GM23338 (cell line): ENCODE data around the gene IMPDH1. TPM values are rescaled to one million over a fixed set of nuclear protein-coding genes. Genes with fewer than 3 reads are reported as not detected.
A peak's percentile ranks its signal among the peaks of the same experiment; 100 is the strongest.

Experiments
- ATAC-seq: fragments of 200-7000 bp; cut with Tn5 transposase; 3 replicates; pipeline ENCODE4 v1.9.1; 2020
- DNase-seq: peaks from one replicate; pipeline ENCODE4 v3.0.0-alpha.2; 2015; ENCODE audit warnings: low spot score
- H2AFZ ChIP-seq: fragments of 200-600 bp; sonication (generic); 2 replicates; pipeline ENCODE4 v1.8.0; 2016; ENCODE audit warnings: antibody characterized with exemption, mild to moderate bottlenecking, moderate library complexity
- H3F3A ChIP-seq: fragments of 200-600 bp; sonication (generic); replicated peaks from 2 replicates; pipeline ENCODE4 v1.8.0; 2017; ENCODE audit warnings: antibody characterized with exemption, mixed run types, low read depth
- H3K27ac ChIP-seq: fragments of 200-600 bp; sonication (generic); 2 replicates; pipeline ENCODE4 v1.6.1; 2016; ENCODE audit warnings: low read depth
- H3K27me3 ChIP-seq: fragments of 200-600 bp; sonication (generic); 2 replicates; pipeline ENCODE4 v1.8.0; 2016; ENCODE audit warnings: mild to moderate bottlenecking, mixed run types, moderate library complexity; ENCODE audit not compliant: insufficient read depth
- H3K36me3 ChIP-seq: fragments of 200-600 bp; sonication (generic); 2 replicates; pipeline ENCODE4 v1.8.0; 2016; ENCODE audit warnings: mild to moderate bottlenecking; ENCODE audit not compliant: insufficient read depth
- H3K4me1 ChIP-seq: fragments of 200-600 bp; sonication (generic); 2 replicates; pipeline ENCODE4 v1.8.0; 2016; ENCODE audit warnings: mild to moderate bottlenecking, moderate library complexity; ENCODE audit not compliant: insufficient read depth
- H3K4me2 ChIP-seq: fragments of 200-600 bp; sonication (generic); 2 replicates; pipeline ENCODE4 v1.7.1; 2017; ENCODE audit warnings: mixed run types
- H3K4me3 ChIP-seq: fragments of 200-600 bp; sonication (generic); 2 replicates; pipeline ENCODE4 v1.6.1; 2016; ENCODE audit warnings: mixed run types
- H3K79me2 ChIP-seq: fragments of 200-600 bp; sonication (generic); replicated peaks from 2 replicates; pipeline ENCODE4 v1.8.0; 2017; ENCODE audit warnings: mild to moderate bottlenecking; ENCODE audit not compliant: insufficient read depth
- H3K9me2 ChIP-seq: fragments of 200-600 bp; sonication (generic); 2 replicates; pipeline ENCODE4 v1.8.0; 2017; ENCODE audit not compliant: insufficient read depth
- H4K20me1 ChIP-seq: fragments of 200-600 bp; sonication (generic); replicated peaks from 2 replicates; pipeline ENCODE4 v1.8.0; 2017; ENCODE audit warnings: mild to moderate bottlenecking; ENCODE audit not compliant: insufficient read depth
- H3K27ac Mint-ChIP-seq: 2 replicates; pipeline ENCODE4 v1.8.0; 2020; ENCODE audit warnings: inconsistent platforms, mild to moderate bottlenecking, moderate library complexity, mixed read lengths
- H3K27me3 Mint-ChIP-seq: 3 replicates; pipeline ENCODE4 v1.8.0; 2022; ENCODE audit warnings: low read depth, mild to moderate bottlenecking, moderate library complexity, mixed read lengths, inconsistent platforms; ENCODE audit not compliant: insufficient read depth, poor library complexity
- H3K36me3 Mint-ChIP-seq: 3 replicates; pipeline ENCODE4 v1.8.0; 2021; ENCODE audit warnings: low read depth, mild to moderate bottlenecking, inconsistent platforms, moderate library complexity, mixed read lengths
- H3K4me1 Mint-ChIP-seq: 3 replicates; pipeline ENCODE4 v1.8.0; 2020; ENCODE audit warnings: mild to moderate bottlenecking, inconsistent platforms, mixed read lengths
- H3K4me3 Mint-ChIP-seq: 3 replicates; pipeline ENCODE4 v1.8.0; 2021; ENCODE audit warnings: moderate library complexity, mild to moderate bottlenecking, inconsistent platforms, mixed read lengths
- H3K9me3 Mint-ChIP-seq: 3 replicates; pipeline ENCODE4 v1.8.0; 2020; ENCODE audit warnings: moderate library complexity, mild to moderate bottlenecking, inconsistent platforms, mixed read lengths
- CREB1 ChIP-seq: fragments of 250-450 bp; sonication (Bioruptor Pico); IDR thresholded peaks from 2 replicates; pipeline ENCODE4 v1.5.0; 2020; ENCODE audit warnings: low read depth, mild to moderate bottlenecking, moderate library complexity
- EZH2 ChIP-seq: fragments of 200-600 bp; sonication (generic); IDR thresholded peaks from one replicate; pipeline ENCODE4 v1.8.0; 2017; ENCODE audit warnings: antibody characterized with exemption, mild to moderate bottlenecking, low read depth; ENCODE audit not compliant: unreplicated experiment
- EZH2phosphoT487 ChIP-seq: fragments of 200-600 bp; sonication (generic); IDR thresholded peaks from one replicate; pipeline ENCODE4 v1.8.1; 2018; ENCODE audit warnings: antibody characterized with exemption; ENCODE audit not compliant: unreplicated experiment
- JUNB ChIP-seq: IDR thresholded peaks from one replicate; pipeline ENCODE4 v1.6.1; 2016; ENCODE audit warnings: antibody characterized with exemption; ENCODE audit not compliant: unreplicated experiment
- NANOG ChIP-seq: IDR thresholded peaks from 2 replicates; pipeline ENCODE4 v1.6.1; 2016; ENCODE audit warnings: antibody characterized with exemption, borderline replicate concordance
- POLR2AphosphoS5 ChIP-seq: IDR thresholded peaks from 2 replicates; pipeline ENCODE4 v1.6.1; 2016; ENCODE audit warnings: antibody characterized with exemption, low read depth
- REST ChIP-seq: IDR thresholded peaks from one replicate; pipeline ENCODE4 v1.6.1; 2018; ENCODE audit warnings: antibody characterized with exemption; ENCODE audit not compliant: unreplicated experiment
- ZNF114 ChIP-seq: fragments of 250-450 bp; sonication (Bioruptor Pico); IDR thresholded peaks from 2 replicates; pipeline ENCODE4 v1.5.0; 2020; ENCODE audit warnings: mild to moderate bottlenecking, moderate library complexity
- ZNF331 ChIP-seq: fragments of 250-450 bp; sonication (Bioruptor Pico); IDR thresholded peaks from 2 replicates; pipeline ENCODE4 v1.5.0; 2020; ENCODE audit warnings: low read depth, mild to moderate bottlenecking, moderate library complexity
- ZNF462 ChIP-seq: fragments of 250-450 bp; sonication (Bioruptor Pico); IDR thresholded peaks from 2 replicates; pipeline ENCODE4 v1.5.0; 2020; ENCODE audit warnings: mild to moderate bottlenecking, moderate library complexity
- polyA plus RNA-seq: library from polyadenylated mRNA; unstranded; fragments of >200 nt; fragmentation: Nextera tagmentation; extraction: Ambion mirVana; gene quantifications from 2 replicates; pipeline ENCODE4 v1.2.1, GENCODE V29; 2016
- total RNA-seq: library from RNA; depleted of rRNA; stranded (reverse); fragments of >200 nt; shearing (Covaris generic); gene quantifications from 2 replicates; pipeline ENCODE4 v1.2.3, GENCODE V29; 2014
- TF ChIP-seq, protein P1 (sequence below): IDR thresholded peaks from 2 replicates; pipeline ENCODE4 v1.6.1; 2016; ENCODE audit warnings: antibody characterized with exemption

The IMPDH1 gene
- total and polyA plus RNA-seq, 2 experiments from 2014 or later: 16.4 to 48.3 TPM

DNA sequence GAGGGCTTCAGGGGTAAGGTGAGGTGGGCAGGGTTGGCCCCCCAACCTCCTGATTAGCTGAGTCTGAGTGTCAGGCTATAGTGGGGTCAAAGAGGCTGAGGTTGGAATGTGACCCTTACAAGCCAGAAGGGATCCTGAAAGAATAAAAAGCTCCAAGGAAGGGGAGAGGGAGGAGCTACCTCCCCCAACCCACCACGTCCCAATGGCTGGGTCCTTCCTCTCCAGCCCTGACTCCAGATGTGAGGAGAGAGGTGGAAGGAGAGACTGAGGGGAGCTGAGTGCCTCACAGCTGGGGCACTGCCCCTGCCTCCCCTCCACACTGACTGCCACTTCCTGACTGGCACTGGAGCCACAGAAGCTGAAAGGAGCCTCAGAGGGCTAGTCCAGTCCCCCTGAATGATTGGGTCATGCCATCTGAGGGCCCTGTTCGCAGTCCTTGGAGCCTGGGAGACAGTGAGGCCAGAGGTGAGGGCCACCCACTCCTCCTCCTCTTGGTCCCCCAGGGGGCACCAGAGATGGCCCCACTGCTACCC lies 20.6 kb downstream of the IMPDH1 start:
- Histone ChIP-seq H3K79me2 (no peaks in the 10 kb centered on the region), H3K27ac (no peak overlapping the region), H2AFZ (no peak overlapping the region), H3K27me3 (peaks cover 19% of the 10 kb centered on the region; the same call in 1 of the 2 replicates), H3K36me3 (no peaks in the 10 kb centered on the region), H3K4me1 (peaks cover 4% of the 10 kb centered on the region; the same call in 1 of the 2 replicates), H3K4me3 (no peak overlapping the region), H3F3A (no peaks in the 10 kb centered on the region), H3K4me2 (no peak overlapping the region), H4K20me1 (no peaks in the 10 kb centered on the region; the same call in 1 of the 2 replicates), H3K9me2 (no peaks in the 10 kb centered on the region)
- H3K27ac Mint-ChIP-seq: no peak overlapping the region
- ATAC-seq (peak; percentile 13), DNase-seq (peak; percentile 38)
- H3K36me3 Mint-ChIP-seq: no peaks in the 10 kb centered on the region; the same call in 2 of the 3 replicates
- H3K27me3 Mint-ChIP-seq: peaks cover 24% of the 10 kb centered on the region
- peaks cover 21% of the 10 kb centered on the region for H3K4me1 Mint-ChIP-seq
- H3K4me3 Mint-ChIP-seq: no peak overlapping the region
- TF ChIP-seq NANOG: no peak
- TF ChIP-seq CREB1 (CRISPR knock-in tag): no peak
- no peak for TF ChIP-seq EZH2
- TF ChIP-seq ZNF114: no peak
- TF ChIP-seq REST: no peak
- no peak for TF ChIP-seq ZNF331 (CRISPR knock-in tag)
- TF ChIP-seq, protein P1, sequence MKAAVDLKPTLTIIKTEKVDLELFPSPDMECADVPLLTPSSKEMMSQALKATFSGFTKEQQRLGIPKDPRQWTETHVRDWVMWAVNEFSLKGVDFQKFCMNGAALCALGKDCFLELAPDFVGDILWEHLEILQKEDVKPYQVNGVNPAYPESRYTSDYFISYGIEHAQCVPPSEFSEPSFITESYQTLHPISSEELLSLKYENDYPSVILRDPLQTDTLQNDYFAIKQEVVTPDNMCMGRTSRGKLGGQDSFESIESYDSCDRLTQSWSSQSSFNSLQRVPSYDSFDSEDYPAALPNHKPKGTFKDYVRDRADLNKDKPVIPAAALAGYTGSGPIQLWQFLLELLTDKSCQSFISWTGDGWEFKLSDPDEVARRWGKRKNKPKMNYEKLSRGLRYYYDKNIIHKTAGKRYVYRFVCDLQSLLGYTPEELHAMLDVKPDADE: no peak
- no peak for TF ChIP-seq ZNF462 (CRISPR knock-in tag)
- TF ChIP-seq EZH2phosphoT487: no peak
- no peak for TF ChIP-seq POLR2AphosphoS5
- TF ChIP-seq JUNB: no peak
- H3K9me3 Mint-ChIP-seq: no peaks in the 10 kb centered on the region; the same call in 2 of the 3 replicates
